ENCODE measurements around the gene STRIP2.

Gene STRIP2

DNA sequence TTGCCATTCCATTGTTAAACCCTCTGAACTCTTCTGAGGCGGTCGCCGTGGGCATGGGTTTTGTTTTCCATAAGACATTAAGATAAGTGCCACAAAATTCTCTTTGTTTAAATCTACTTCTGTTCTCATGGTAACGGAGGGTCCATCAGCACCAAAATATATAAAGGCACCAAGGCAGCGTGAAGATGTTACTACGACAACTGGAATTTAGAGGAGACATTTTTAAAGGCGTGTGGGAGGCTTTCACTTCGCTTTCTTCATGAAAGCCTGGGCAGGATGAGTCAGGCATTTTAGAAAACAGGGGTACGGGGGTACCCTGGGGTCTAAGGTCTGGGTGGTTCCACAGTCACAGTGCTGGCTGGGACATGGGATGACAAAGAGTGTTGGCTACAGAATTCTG lies 102.1 kb downstream of the STRIP2 start:
- DNase-seq (ENCODE audit: low read depth in 2 of 2), result peak in 1 of 2 donors; percentile 13
- H3K4me3 ChIP-seq (replicated peaks in 1 of 2; ENCODE audit: low read depth in 2 of 2, low read length in 2 of 2), result no peak overlapping the region
- TF ChIP-seq, protein P1, sequence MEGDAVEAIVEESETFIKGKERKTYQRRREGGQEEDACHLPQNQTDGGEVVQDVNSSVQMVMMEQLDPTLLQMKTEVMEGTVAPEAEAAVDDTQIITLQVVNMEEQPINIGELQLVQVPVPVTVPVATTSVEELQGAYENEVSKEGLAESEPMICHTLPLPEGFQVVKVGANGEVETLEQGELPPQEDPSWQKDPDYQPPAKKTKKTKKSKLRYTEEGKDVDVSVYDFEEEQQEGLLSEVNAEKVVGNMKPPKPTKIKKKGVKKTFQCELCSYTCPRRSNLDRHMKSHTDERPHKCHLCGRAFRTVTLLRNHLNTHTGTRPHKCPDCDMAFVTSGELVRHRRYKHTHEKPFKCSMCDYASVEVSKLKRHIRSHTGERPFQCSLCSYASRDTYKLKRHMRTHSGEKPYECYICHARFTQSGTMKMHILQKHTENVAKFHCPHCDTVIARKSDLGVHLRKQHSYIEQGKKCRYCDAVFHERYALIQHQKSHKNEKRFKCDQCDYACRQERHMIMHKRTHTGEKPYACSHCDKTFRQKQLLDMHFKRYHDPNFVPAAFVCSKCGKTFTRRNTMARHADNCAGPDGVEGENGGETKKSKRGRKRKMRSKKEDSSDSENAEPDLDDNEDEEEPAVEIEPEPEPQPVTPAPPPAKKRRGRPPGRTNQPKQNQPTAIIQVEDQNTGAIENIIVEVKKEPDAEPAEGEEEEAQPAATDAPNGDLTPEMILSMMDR (IDR thresholded peaks at IDR 0.05; ENCODE audit: low read depth, low read length), result no peak

Measured in cardiac fibroblast (primary cell).